ENCODE results near the gene VEZF1. TPM values are rescaled to one million over a fixed set of nuclear protein-coding genes. Genes with fewer than 3 reads are reported as not detected.
A peak's percentile ranks its signal among the peaks of the same experiment; 100 is the strongest.

The VEZF1 gene
- 31.2 TPM for total RNA-seq

GRCh38 chr17:57987581-57988300, at the start of gene VEZF1:
VEZF1 (minus strand) TSS chr17:57988254; CDS start chr17:57988111, 143 bp downstream.
- peak; percentile 37 for DNase-seq

- no peak for DNase-seq
Observed at GRCh38 chr17:58032691-58033415, 44.8 kb upstream of the VEZF1 start.

DNA sequence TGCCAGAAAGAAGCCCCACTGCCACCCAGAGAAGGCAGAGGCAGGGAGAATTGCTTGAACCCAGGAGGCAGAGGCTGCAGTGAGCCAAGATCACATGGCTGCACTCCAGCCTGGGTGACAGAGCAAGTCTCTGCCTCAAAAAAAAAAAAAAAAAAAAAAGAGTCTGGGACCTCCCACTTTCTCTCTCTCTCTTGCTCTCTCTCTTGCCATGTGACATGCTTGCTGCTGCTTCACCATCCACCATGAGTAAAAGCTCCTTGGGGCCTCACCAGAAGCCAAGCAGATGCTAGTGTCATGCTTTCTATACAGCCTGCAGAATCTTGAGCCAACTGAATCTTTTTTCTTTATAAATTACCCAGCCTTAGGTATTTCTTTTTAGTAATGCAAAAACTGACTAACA, 40.5 kb upstream of the VEZF1 start:
- DNase-seq = no peak

DNA sequence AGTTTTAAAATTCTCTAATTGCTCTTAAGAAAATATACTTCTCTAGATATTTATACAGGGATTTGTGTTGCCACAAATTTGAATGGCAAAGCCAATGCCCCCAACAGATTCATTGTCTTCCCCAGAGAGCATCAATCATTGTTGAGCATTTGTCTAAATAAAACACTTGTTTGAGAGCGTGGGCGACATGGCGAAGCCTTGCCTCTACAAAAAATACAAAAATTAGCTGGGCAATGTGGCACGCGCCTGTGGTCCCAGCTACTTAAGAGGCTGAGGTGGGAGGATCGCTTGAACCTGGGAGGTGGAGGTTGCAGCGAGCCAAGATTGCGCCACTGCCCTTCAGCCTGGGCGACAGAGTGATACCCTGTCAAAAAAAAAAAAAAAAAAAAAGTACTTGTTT, 32.3 kb upstream of the VEZF1 start:
- no peak for DNase-seq

DNA sequence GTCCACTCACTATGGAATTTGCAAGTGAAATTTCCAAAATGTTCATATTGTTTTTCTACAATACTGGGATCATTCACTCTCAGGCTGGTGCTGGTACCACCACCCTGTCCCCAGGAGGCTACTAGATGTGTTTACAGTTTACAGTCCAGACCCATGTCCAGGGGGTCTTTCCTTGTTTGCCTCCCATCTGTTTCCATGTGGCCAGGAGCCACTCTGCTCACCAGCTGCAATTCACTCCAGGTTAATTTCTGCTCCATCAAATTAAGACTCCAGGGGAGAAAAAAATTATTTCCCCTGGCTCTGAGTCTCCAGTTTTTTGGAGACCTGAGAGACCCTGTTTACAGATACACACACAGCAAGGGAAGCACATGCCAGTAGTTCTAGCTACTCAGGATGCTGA, 31.5 kb upstream of the VEZF1 start:
- DNase-seq = no peak

GRCh38 chr17:58019039-58019438, 31.0 kb upstream of the VEZF1 start:
- DNase-seq = no peak

DNA sequence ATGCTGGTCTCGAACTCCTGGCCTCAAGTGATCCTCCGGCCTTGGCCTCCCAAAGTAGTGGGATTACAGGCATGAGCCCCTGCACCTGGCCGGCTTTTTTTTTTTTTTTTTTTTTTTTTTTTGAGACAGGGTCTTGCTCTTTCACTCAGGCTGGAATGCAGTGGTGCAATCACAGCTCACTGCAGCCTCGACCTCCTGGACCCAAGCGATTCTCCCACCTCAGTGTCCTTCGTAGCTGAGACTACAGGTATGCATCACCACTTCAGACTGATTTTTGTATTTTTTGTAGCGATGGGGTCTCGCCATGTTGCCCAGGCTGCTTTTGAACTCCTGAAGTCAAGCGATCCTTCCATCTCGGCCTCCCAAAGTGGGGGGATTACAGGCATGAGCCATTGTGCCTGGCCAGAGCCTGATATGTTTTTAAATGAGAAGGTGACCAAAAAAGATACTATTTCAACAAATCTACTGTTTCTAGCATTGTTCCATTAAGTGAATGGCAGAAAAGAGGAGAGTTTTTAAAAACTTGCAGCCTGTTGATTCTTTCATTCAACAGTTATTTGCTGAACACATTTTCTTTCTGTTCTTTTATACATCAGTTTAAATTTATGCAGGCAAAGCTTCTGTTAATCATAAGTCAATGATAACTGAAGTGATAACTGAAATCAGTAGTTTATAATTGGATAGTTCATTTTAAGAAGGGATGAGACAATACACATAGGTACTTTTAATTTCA, 22.2 kb upstream of the VEZF1 start:
- no peak for DNase-seq

DNA sequence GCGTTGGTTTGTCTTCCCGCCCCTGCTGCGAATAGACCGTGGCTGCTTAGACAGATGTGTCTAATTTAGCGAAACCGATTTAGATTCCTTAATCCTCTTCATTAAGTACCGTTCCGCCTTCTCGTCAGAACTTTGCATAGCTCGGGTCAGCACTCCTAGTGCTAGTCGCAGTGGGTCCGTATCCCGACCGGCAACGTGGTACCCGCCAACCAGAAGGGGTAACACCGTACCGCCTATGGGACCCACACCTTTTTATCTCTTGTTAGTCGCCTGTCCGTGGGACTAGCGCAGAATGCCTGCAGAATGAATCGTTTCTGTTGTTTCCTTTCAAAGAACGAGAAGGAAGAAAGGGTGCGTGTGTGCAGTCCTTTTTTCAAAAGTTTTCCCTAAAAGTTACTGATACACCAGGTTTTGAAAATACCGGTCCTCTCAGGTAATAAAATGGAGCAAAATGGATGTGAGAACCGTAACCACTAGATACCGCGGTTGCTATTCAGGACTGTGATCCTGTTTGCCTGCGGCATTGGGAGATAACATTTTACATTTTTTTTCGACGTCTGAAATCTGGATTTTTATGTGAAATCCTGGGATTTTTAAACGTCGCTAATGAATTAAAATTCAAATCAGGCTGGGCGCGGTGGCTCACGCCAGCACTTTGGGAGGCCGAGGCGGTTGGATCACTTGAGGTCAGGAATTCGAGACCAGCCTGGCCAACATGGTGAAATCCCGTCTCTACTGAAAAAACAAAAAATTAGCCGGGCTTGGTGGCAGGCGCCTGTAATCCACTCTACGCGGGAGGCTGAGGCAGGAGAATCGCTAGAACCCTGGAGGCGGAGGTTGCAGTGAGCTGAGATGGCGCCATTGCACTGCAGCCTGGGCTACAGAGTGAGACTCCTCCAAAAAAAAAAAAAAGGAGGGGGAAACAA, 20.0 kb upstream of the VEZF1 start:
- DNase-seq = no peak

- peak; percentile 99 for DNase-seq
Observed at GRCh38 chr17:58006924-58007780, 19.1 kb upstream of the VEZF1 start, which contains the start of gene SRSF1. SRSF1 (minus strand) TSS chr17:58007246; CDS start chr17:58007137, 109 bp downstream.

DNA sequence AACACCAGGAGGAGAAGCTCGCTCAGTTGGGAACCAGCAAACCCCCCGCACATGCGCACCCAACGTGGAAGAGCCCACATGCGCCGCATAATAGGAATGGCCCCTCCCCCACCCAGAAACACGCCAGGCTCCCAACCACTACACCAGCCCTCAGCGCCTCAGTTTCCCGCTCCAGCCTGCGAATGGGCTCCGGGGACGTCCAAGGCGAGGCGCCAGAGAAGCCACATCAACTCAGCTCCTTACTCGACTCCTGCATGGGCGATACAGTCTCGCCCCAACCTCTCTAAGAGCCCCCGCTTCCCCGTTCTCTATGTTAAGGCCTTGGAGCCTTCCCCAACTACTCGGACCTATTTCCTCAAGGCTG, 18.5 kb upstream of the VEZF1 start:
- peak; percentile 58 for DNase-seq

DNA sequence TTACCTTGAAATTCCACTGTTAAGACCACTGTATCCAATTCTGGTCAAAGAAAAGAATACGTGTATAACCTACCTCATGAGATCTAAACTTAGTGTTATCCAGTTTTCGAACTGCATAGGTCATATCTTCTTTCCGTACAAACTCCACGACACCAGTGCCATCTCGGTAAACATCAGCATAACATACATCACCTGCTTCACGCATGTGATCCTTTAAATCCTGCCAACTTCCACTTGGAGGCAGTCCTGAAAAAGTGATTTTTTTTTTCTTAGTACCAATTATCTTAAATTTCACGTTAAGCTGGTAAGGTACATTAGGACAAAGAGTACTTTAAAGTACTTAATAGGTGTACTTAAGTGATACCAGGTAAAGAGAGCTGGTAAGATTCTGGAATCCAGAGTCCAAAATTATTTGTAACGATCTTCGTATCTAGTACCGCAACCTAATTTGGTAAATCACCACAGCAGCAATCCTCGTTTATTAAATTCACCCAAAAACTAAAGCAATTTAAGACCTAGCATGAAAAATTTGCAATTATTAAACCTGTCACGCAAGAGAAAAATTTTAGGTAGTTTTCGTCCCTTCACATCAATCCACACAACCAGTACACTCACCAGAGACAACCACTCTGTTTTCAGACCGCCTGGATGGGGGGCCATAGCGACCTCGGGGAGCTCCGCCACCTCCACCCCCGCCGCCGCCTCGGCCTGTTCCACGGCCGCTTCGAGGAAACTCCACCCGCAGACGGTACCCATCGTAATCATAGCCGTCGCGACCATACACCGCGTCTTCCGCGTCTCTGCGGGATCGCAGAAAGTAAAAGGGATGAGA, 17.9 kb upstream of the VEZF1 start:
- no peak for DNase-seq

DNA sequence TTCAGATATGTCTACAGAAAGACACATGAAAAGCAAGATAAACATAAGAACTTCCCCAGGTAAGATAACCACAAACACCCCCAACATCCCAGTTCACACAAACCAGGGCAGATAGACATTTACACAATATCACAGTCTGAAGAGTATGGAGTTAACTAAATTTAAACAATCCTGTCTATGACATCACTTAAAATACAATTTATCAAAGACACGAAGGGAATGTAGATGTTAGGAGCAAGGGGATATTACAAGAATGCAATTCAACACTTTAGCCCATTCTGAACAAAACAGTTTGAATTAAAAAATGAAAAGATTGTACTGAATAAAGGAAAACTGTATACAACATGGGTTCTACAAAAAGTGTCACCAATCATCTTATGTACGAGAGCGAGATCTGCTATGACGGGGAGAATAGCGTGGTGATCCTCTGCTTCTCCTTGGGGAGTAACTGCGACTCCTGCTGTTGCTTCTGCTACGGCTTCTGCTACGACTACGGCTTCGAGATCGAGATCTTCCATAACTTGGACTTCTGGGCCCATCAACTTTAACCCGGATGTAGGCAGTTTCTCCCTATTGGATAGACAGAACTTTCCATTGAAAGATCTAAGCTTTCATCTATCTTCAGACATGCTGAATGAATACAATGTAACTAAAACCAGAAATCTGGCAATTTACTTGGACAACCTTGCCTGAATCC, 17.1 kb upstream of the VEZF1 start:
- no peak for DNase-seq

DNA sequence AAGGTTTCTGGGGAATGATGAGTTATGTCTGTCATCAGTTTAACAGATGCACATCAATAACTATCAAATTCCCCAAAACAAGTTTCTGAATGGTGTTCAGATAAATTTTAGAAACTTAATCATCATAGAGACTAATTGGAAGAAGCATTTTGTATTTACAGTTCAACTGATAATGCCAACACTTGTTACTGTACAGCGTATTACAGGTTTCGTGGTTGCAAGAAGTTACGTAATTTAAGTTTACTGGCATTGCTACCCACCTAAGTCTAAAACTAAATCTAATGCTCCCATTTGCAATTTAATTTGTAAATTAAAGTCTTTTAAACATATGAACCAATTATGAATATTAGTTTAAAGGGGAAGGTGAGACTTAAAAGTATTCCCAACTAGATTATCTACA, 16.0 kb upstream of the VEZF1 start:
- DNase-seq = no peak

DNA sequence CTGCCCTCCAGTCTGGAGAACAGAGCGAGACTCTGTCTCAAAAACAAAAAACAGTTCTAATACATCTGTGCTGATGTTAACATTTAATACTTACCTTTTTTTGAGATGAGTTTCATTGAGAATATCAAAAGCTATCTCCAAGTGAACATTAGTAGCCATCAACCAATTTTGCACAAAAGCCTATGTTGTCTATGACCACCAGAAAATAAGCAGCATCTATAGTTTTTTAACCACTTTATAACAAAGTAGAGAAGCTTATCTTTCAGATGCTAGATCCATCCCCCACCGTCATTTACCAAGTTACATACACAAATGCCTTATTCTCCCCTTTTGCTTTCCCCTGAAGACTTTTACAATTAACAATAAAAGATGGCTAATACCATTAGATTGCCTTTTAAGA, 14.9 kb upstream of the VEZF1 start:
- DNase-seq = no peak

DNA sequence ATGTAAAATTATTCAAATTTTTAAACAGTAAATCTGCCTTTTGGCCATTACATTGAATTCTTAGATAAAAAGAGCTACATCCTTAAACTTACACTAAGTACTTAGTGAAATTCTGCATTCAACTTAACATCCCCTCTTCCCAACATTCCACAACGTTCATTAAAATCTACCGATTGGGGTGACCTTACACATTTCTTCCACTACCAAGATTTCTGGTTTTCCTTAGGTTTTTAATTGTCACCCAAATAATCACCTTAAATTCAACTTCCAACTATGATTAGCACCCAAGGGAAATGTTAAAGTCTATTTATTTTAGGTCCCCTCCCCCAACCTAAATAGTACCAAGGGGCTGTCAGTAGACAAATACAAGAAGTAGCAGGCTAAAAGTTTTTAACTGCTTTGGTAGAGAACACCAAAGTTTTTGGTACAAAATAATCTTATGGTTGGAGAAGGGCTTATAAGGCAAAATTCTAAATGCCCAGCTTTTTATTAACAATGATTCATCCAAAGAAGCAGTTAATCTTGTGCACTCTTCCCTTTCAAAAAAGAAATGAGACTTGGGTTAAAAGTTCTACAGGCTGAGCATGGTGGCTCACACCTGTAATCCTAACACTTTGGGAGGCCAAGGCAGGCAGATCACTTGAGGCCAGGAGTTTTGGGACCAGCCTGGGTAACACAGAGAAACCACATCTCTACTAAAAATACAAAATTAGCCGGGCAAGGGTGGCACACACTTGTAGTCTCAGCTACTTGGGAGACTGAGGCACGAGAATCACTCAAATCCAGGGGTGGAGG, 14.3 kb upstream of the VEZF1 start:
- DNase-seq = no peak

- no peak for DNase-seq
Observed at GRCh38 chr17:58001461-58002124, 13.5 kb upstream of the VEZF1 start.

DNA sequence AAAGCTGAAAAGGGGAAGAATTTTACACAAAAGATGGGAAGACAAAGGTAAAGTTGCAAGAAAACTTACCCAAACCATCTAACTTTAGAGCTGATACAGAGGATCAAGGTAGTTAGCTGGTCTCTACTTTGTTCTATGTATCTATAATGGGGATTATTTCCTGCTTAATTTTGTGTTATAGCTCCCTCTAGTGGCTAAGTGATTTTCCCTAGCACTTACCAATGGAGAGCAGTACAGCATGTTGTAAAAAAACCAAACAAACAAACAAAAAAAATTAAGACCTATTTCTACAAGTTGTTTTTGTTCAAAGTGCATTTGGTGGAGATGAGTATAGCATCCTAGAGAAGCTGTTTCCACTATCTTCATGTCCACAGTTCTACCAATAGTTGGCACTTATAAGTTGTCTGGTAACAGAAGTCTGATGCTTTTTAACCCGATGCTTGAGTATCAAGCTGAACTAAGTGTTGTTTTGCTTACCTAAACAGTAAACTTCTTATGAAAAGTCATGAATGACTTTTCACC, 11.5 kb upstream of the VEZF1 start:
- peak; percentile 51 for DNase-seq

DNA sequence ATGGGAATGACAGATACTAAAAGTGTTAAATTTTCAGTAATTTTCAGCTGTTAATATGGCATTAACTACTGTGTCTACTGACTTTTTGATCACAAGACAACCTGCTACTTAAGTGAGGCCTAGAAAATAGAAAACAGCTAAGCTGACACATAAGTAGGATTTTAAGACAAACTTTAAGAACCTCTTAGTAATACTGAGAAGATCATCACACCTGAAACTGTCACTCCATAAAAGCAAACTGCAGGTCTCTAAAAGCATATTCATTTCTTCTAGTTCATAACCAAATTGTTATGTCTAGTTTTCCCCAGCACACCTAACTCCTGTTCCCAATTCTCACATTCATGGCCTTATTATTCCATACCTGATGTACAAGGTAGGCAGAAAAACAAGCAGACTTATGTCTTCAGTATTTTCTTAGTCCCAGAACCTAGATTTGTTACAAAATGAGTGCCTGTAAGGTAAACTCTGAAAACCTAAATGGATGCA, 11.0 kb upstream of the VEZF1 start:
- DNase-seq = no peak

All from skin of body (tissue), 2 donors.